ENCODE results near the gene PTPN14. TPM values are rescaled to one million over a fixed set of nuclear protein-coding genes. Genes with fewer than 3 reads are reported as not detected.

Gene PTPN14
- total RNA-seq, 1 donor from 2014 or later: 136 TPM

GRCh38 chr1:214540324-214540723 lies 11.1 kb downstream of the PTPN14 start:
- Mint-ChIP-seq H3K4me1 (ENCODE audit: low read depth) (peaks cover 79% of the 10 kb centered on the region), H3K27ac (ENCODE audit: unreplicated experiment) (peak overlapping the region; percentile 58), H3K9me3 (ENCODE audit: low read depth) (no peaks in the 10 kb centered on the region), H3K4me3 (ENCODE audit: unreplicated experiment) (no peak overlapping the region), H3K36me3 (ENCODE audit: low read depth) (no peaks in the 10 kb centered on the region), H3K27me3 (ENCODE audit: low read depth) (no peaks in the 10 kb centered on the region)
- no peak for TF ChIP-seq CTCF (IDR thresholded peaks at IDR 0.05)
- DNase-seq (ENCODE audit: low spot score): no peak

- H3K27ac Mint-ChIP-seq (ENCODE audit: unreplicated experiment): peak overlapping the region; percentile 73
- H3K9me3 Mint-ChIP-seq (ENCODE audit: low read depth): no peaks in the 10 kb centered on the region
- H3K27me3 Mint-ChIP-seq (ENCODE audit: low read depth): no peaks in the 10 kb centered on the region
- no peak for TF ChIP-seq CTCF (IDR thresholded peaks at IDR 0.05)
- DNase-seq (ENCODE audit: low spot score): no peak
- H3K36me3 Mint-ChIP-seq (ENCODE audit: low read depth): peaks cover 2% of the 10 kb centered on the region
- H3K4me3 Mint-ChIP-seq (ENCODE audit: unreplicated experiment): no peak overlapping the region
- H3K4me1 Mint-ChIP-seq (ENCODE audit: low read depth): peaks cover 67% of the 10 kb centered on the region
Measured at GRCh38 chr1:214538496-214538895, 12.9 kb downstream of the PTPN14 start.

GRCh38 chr1:214537872-214538473 lies 13.4 kb downstream of the PTPN14 start:
- no peak for DNase-seq (ENCODE audit: low spot score)
- no peak for TF ChIP-seq CTCF (IDR thresholded peaks at IDR 0.05)
- Mint-ChIP-seq H3K36me3 (ENCODE audit: low read depth) (peaks cover 2% of the 10 kb centered on the region), H3K4me1 (ENCODE audit: low read depth) (peaks cover 63% of the 10 kb centered on the region), H3K9me3 (ENCODE audit: low read depth) (no peaks in the 10 kb centered on the region), H3K27me3 (ENCODE audit: low read depth) (no peaks in the 10 kb centered on the region), H3K27ac (ENCODE audit: unreplicated experiment) (peak overlapping the region; percentile 73), H3K4me3 (ENCODE audit: unreplicated experiment) (no peak overlapping the region)

GRCh38 chr1:214537219-214537618 lies 14.2 kb downstream of the PTPN14 start:
- Mint-ChIP-seq H3K4me1 (ENCODE audit: low read depth) (peaks cover 55% of the 10 kb centered on the region), H3K9me3 (ENCODE audit: low read depth) (no peaks in the 10 kb centered on the region), H3K36me3 (ENCODE audit: low read depth) (peaks cover 7% of the 10 kb centered on the region), H3K27ac (ENCODE audit: unreplicated experiment) (peak overlapping the region; percentile 29), H3K4me3 (ENCODE audit: unreplicated experiment) (no peak overlapping the region), H3K27me3 (ENCODE audit: low read depth) (no peaks in the 10 kb centered on the region)
- no peak for DNase-seq (ENCODE audit: low spot score)
- TF ChIP-seq CTCF (IDR thresholded peaks at IDR 0.05): no peak

- Mint-ChIP-seq H3K4me3 (ENCODE audit: unreplicated experiment) (no peak overlapping the region), H3K36me3 (ENCODE audit: low read depth) (peaks cover 7% of the 10 kb centered on the region), H3K4me1 (ENCODE audit: low read depth) (peaks cover 40% of the 10 kb centered on the region)
Measured at GRCh38 chr1:214532070-214532469, 19.3 kb downstream of the PTPN14 start.

More at GRCh38 chr1:214532070-214532469, 19.3 kb downstream of the PTPN14 start:
- no peak overlapping the region for H3K27ac Mint-ChIP-seq (ENCODE audit: unreplicated experiment)
- no peak for TF ChIP-seq CTCF (IDR thresholded peaks at IDR 0.05)
- H3K27me3 Mint-ChIP-seq (ENCODE audit: low read depth): no peaks in the 10 kb centered on the region
- H3K9me3 Mint-ChIP-seq (ENCODE audit: low read depth): no peaks in the 10 kb centered on the region
- DNase-seq (ENCODE audit: low spot score): no peak
